Measurements from ENCODE around the gene RETN. TPM values are rescaled to one million over a fixed set of nuclear protein-coding genes. Genes with fewer than 3 reads are reported as not detected.

RETN gene
- total RNA-seq, 2 experiments from 2014 or later, result not detected

- intact Hi-C loops (cut with DNase I, micrococcal nuclease), result loop anchor here in 1 of 2 experiments (5.0 kb wide), 1 partner anchor 288 kb away; the partner anchor contains the start of gene CTXN1
- peaks cover 47% of the 10 kb centered on the region for H3K4me1 ChIP-seq (ENCODE audit: insufficient read depth, low read length)
- peak overlapping the region; percentile 60 for H3K4me3 Mint-ChIP-seq
Measured at GRCh38 chr19:7638802-7639465, 29.9 kb upstream of the RETN start.

GRCh38 chr19:7639863-7640348, 28.9 kb upstream of the RETN start:
- Histone ChIP-seq H3K4me3 (ENCODE audit: low read length) (no peak overlapping the region), H3K4me1 (ENCODE audit: insufficient read depth, low read length) (peaks cover 50% of the 10 kb centered on the region), H3K36me3 (ENCODE audit: insufficient read depth, low read length) (peaks cover 33% of the 10 kb centered on the region), H3K27me3 (ENCODE audit: control insufficient read depth in 1 of 2, insufficient read depth in 2 of 2, low read length in 2 of 2) (no peaks in the 10 kb centered on the region), H3K9me3 (ENCODE audit: control insufficient read depth in 1 of 2, insufficient read depth in 1 of 2, low read length in 2 of 2) (no peaks in the 10 kb centered on the region), H3K27ac (ENCODE audit: low read depth in 1 of 2, low read length in 2 of 2) (no peak overlapping the region)
- Mint-ChIP-seq H3K4me3 (peak overlapping the region; percentile 59), H3K4me1 (ENCODE audit: low read depth) (peaks cover 36% of the 10 kb centered on the region), H3K36me3 (ENCODE audit: low read depth) (peaks cover 24% of the 10 kb centered on the region), H3K9me3 (no peaks in the 10 kb centered on the region), H3K27me3 (no peaks in the 10 kb centered on the region), H3K27ac (peak overlapping the region; percentile 90)
- TF ChIP-seq CTCF (IDR thresholded peaks at IDR 0.05), result no peak
- POLR2A ChIA-PET, result no interaction called here
- DNase-seq (no peak), ATAC-seq (ENCODE audit: poor library complexity) (no peak)
- intact Hi-C loops (cut with DNase I, micrococcal nuclease), result loop anchor here in 1 of 2 experiments (5.0 kb wide), 1 partner anchor 287 kb away; the partner anchor contains the start of gene CTXN1
- CTCF ChIA-PET, result no interaction called here

More at GRCh38 chr19:7638802-7639465, 29.9 kb upstream of the RETN start:
- POLR2A ChIA-PET, result interaction anchor here (1.7 to 2.4 kb wide), 2 partner anchors 9 to 13 kb away, joined by 5 to 18 read pairs; partner anchors contain the start of genes PET100 and XAB2
- Histone ChIP-seq H3K9me3 (ENCODE audit: control insufficient read depth in 1 of 2, insufficient read depth in 1 of 2, low read length in 2 of 2) (no peaks in the 10 kb centered on the region), H3K4me3 (ENCODE audit: low read length) (no peak overlapping the region), H3K36me3 (ENCODE audit: insufficient read depth, low read length) (peaks cover 26% of the 10 kb centered on the region), H3K27ac (ENCODE audit: low read depth in 1 of 2, low read length in 2 of 2) (no peak overlapping the region), H3K27me3 (ENCODE audit: control insufficient read depth in 1 of 2, insufficient read depth in 2 of 2, low read length in 2 of 2) (no peaks in the 10 kb centered on the region)
- ATAC-seq (ENCODE audit: poor library complexity), result no peak
- peak overlapping the region; percentile 90 for H3K27ac Mint-ChIP-seq
- H3K9me3 Mint-ChIP-seq, result no peaks in the 10 kb centered on the region
- H3K36me3 Mint-ChIP-seq (ENCODE audit: low read depth), result peaks cover 19% of the 10 kb centered on the region
- no peaks in the 10 kb centered on the region for H3K27me3 Mint-ChIP-seq
- no peak for TF ChIP-seq CTCF (IDR thresholded peaks at IDR 0.05)
- DNase-seq, result no peak
- CTCF ChIA-PET, result no interaction called here
- H3K4me1 Mint-ChIP-seq (ENCODE audit: low read depth), result peaks cover 36% of the 10 kb centered on the region

- Mint-ChIP-seq H3K4me3 (no peak overlapping the region), H3K36me3 (ENCODE audit: low read depth) (peaks cover 30% of the 10 kb centered on the region), H3K4me1 (ENCODE audit: low read depth) (peaks cover 35% of the 10 kb centered on the region), H3K27ac (no peak overlapping the region), H3K27me3 (no peaks in the 10 kb centered on the region), H3K9me3 (no peaks in the 10 kb centered on the region)
- CTCF ChIA-PET, result no interaction called here
- ATAC-seq (ENCODE audit: poor library complexity) (no peak), DNase-seq (no peak)
- POLR2A ChIA-PET, result interaction anchor here (0.9 to 2.3 kb wide), 2 partner anchors 11 to 20 kb away, joined by 6 to 9 read pairs; partner anchors contain the start of genes PET100 and XAB2
- no peak for TF ChIP-seq CTCF (IDR thresholded peaks at IDR 0.05)
- Histone ChIP-seq H3K27me3 (ENCODE audit: control insufficient read depth in 1 of 2, insufficient read depth in 2 of 2, low read length in 2 of 2) (no peaks in the 10 kb centered on the region), H3K36me3 (ENCODE audit: insufficient read depth, low read length) (peaks cover 39% of the 10 kb centered on the region), H3K9me3 (ENCODE audit: control insufficient read depth in 1 of 2, insufficient read depth in 1 of 2, low read length in 2 of 2) (no peaks in the 10 kb centered on the region), H3K4me3 (ENCODE audit: low read length) (no peak overlapping the region), H3K4me1 (ENCODE audit: insufficient read depth, low read length) (peaks cover 47% of the 10 kb centered on the region), H3K27ac (ENCODE audit: low read depth in 1 of 2, low read length in 2 of 2) (no peak overlapping the region)
- intact Hi-C loops (cut with DNase I, micrococcal nuclease), result no loop called here
Measured at GRCh38 chr19:7640803-7641202, 28.0 kb upstream of the RETN start.
